ENCODE results near the gene PAGR1. TPM values are rescaled to one million over a fixed set of nuclear protein-coding genes. Genes with fewer than 3 reads are reported as not detected.
A peak's percentile ranks its signal among the peaks of the same experiment; 100 is the strongest.
"Not testable (repeated sequence)": the region's sequence is repeated elsewhere in the genome, so short reads cannot be mapped to it uniquely, and the experiment has no call there.

Gene PAGR1
- total and polyA plus RNA-seq, 2 of the 13 experiments (the other 11 are each of a cell fraction or from before 2014, with no cell fraction given) = 9.8 to 66.4 TPM

DNA sequence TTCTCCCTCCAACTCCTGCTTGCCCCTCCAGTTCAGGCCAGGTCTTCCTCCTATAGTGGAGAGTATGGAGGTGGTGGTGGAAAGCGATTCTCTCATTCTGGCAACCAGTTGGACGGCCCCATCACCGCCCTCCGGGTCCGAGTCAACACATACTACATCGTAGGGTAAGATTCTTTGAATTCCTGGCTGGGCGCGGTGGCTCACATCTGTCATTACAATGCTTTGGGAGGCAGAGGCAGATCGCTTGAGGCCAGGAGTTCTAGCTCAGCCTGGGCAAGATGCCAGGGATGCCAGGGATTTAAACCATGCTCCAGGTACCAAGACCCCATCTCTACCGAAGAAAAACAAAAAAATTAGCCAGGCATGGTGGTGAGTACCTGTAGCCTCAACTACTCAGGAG, 36.5 kb upstream of the PAGR1 start (continued):
- peak; percentile 98 for TF ChIP-seq TEAD3 (CRISPR knock-in tag; optimal IDR thresholded peaks at IDR 0.05; ENCODE audit: borderline replicate concordance)
- TF ChIP-seq ZFP41 (CRISPR knock-in tag; IDR thresholded peaks at IDR 0.05; ENCODE audit: borderline replicate concordance) = no peak
- no peak for TF ChIP-seq FOXA1 (IDR thresholded peaks at IDR 0.05)
- 0 out of 2 replicates have a peak, but pooled peaks have one; percentile 15 for TF ChIP-seq FOXA1 (CRISPR knock-in tag; IDR thresholded peaks at IDR 0.05)
- peak; percentile 40; the same call in 1 of the 2 replicates for TF ChIP-seq PITX1 (CRISPR knock-in tag; IDR thresholded peaks at IDR 0.05)
- 0 out of 2 replicates have a peak, but pooled peaks have one; percentile 14 for TF ChIP-seq SOX5 (CRISPR knock-in tag; IDR thresholded peaks at IDR 0.05; ENCODE audit: borderline replicate concordance)
- TF ChIP-seq ELF3 (CRISPR knock-in tag; IDR thresholded peaks at IDR 0.05) = 0 out of 2 replicates have a peak, but pooled peaks have one; percentile 9

DNA sequence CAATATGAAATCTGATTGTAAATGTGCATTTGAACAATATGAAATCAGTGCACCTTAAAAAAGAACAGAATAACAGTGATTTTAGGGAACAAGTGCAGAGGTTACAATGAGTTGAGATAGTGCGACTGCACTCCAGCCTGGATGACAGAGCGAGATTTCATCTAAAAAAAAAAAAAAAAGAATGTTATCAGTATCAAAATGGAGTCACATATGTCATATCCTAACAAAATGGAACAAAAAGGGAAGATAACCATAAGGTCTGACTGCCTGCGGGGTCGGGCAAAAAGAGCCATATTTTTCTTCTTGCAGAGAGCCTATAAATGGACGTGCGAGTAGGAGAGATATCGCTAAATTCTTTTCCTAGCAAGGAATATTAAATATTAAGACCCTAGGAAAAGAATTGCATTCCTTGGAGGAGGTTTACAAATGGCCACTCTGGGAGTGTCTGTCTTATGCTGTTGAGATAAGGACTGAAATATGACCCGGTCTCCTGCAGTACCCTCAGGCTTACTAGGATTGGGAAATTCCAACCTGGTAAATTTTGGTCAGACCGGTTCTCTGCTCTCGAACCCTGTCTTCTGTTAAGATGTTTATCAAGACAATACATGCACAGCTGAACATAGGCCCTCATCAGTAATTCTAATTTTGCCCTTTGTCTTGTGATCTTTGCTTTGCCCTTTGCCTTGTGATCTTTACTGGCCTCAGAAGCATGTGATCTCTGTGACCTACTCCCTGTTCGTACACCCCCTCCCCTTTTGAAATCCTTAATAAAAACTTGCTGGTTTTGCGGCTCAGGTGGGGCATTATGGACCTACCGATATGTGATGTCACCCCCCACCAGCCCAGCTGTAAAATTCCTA, 32.6 kb upstream of the PAGR1 start:
- H3K27ac ChIP-seq (ENCODE audit: extremely low read length, insufficient read depth, low read length); H2AFZ ChIP-seq (ENCODE audit: low read length); BruUV-seq (replicated peaks); H3K9me3 ChIP-seq (ENCODE audit: low read length); H4K20me1 ChIP-seq (ENCODE audit: insufficient read depth, low read length); H3K79me2 ChIP-seq (ENCODE audit: insufficient read depth, low read length); H3K4me3 ChIP-seq (replicated peaks in 1 of 3; ENCODE audit: insufficient read depth in 1 of 3, low read depth in 2 of 3, low read length in 3 of 3); POLR2A ChIA-PET; in situ Hi-C loops (cut with HindIII; ENCODE audit: extremely low pct_ligation_motif_present, low pct_unique_long_range_greater_than_20kb); ATAC-seq; DNase-seq (ENCODE audit: low spot score); H3K36me3 ChIP-seq (replicated peaks in 1 of 2; ENCODE audit: control insufficient read depth in 1 of 2, insufficient read depth in 2 of 2, low read length in 2 of 2); intact Hi-C loops (cut with micrococcal nuclease; ENCODE audit: unreplicated experiment); FAIRE-seq; H3K9ac ChIP-seq (ENCODE audit: insufficient read depth, low read depth, low read length); CTCF ChIA-PET (ENCODE audit: low intra/inter-chr PET ratio, low total read pairs); TF ChIP-seq SOX6 (IDR thresholded peaks at IDR 0.05); NR2F6 (CRISPR knock-in tag; IDR thresholded peaks at IDR 0.05): not testable (repeated sequence)
- peaks cover 52% of the 10 kb centered on the region for H3K4me1 ChIP-seq (ENCODE audit: insufficient read depth, low read length)
- TF ChIP-seq SOX6 (CRISPR knock-in tag; IDR thresholded peaks at IDR 0.05) (peak; percentile 34; the same call in 1 of the 2 replicates), HNF4A (CRISPR knock-in tag; IDR thresholded peaks at IDR 0.05) (peak; percentile 56; the same call in 1 of the 2 replicates), NR2F1 (CRISPR knock-in tag; IDR thresholded peaks at IDR 0.05) (0 out of 4 replicates have a peak, but pooled peaks of 1 of the 2 experiments have one; percentile 46), SOX5 (CRISPR knock-in tag; IDR thresholded peaks at IDR 0.05; ENCODE audit: borderline replicate concordance) (peak; percentile 23; the same call in 1 of the 2 replicates), NR2F6 (IDR thresholded peaks at IDR 0.05) (peak; percentile 24; the same call in 1 of the 2 replicates)
- TF ChIP-seq, protein P1, sequence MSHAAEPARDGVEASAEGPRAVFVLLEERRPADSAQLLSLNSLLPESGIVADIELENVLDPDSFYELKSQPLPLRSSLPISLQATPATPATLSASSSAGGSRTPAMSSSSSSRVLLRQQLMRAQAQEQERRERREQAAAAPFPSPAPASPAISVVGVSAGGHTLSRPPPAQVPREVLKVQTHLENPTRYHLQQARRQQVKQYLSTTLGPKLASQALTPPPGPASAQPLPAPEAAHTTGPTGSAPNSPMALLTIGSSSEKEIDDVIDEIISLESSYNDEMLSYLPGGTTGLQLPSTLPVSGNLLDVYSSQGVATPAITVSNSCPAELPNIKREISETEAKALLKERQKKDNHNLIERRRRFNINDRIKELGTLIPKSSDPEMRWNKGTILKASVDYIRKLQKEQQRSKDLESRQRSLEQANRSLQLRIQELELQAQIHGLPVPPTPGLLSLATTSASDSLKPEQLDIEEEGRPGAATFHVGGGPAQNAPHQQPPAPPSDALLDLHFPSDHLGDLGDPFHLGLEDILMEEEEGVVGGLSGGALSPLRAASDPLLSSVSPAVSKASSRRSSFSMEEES (CRISPR knock-in tag; IDR thresholded peaks at IDR 0.05) = peak; percentile 58; the same call in 1 of the 2 replicates
- 48% methylated on average over 13 of the region's 13 CpGs for whole genome bisulfite sequencing (ENCODE audit: low lambda C conversion rate)
- H3K27me3 ChIP-seq (ENCODE audit: control insufficient read depth in 1 of 2, insufficient read depth in 2 of 2, low read length in 2 of 2) = peaks cover 2 to 25% of the 10 kb centered on the region in 2 experiments; a peak in 4 of 5 replicates
- H3K4me2 ChIP-seq (ENCODE audit: low read depth, low read length) = peak overlapping the region; percentile 44; the same call in 1 of the 2 replicates

Measured in HepG2 (cell line).